ENCODE results near the gene SSTR1. TPM values are rescaled to one million over a fixed set of nuclear protein-coding genes. Genes with fewer than 3 reads are reported as not detected.

SSTR1 gene
- total and polyA plus RNA-seq, 3 donors from 2014 or later, result 0.19 to 0.45 (median 0.31) TPM

DNA sequence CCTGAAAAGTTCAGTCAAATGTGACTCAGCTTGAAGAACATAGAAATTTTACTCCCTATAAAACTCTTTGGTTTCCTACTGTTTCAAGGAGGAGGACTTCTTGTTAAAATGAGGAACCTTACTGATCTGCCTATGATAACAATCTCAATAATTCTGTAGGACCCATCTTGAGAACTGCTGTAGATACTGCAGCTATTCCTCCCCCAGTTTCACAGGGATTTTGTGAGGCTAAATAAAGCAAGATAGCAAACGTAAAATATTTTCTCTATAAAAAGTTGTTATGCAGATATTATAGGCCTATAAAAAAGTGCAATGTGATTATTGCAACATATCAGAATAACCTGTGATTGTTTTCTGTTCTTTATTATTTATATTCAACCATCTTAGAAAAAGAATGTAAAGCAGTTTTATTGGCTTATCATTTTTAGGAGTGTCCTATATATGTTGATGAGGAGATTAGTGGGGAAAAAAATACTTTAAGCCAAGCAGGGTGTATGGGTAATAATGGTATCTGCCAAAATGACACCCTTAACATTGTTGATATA, 36.1 kb downstream of the SSTR1 start:
- Histone ChIP-seq H3K4me1 (no peaks in the 10 kb centered on the region), H3K4me3 (no peak overlapping the region), H3K9me3 (no peaks in the 10 kb centered on the region), H3K27ac (no peak overlapping the region), H3K27me3 (no peaks in the 10 kb centered on the region), H3K36me3 (ENCODE audit: low read depth, missing control alignments) (no peaks in the 10 kb centered on the region)
- WGBS, 2 donors, result 63 to 68% methylated on average over 1 of the region's 1 CpG
- intact Hi-C loops (cut with DNase I; ENCODE audit: low total_unique reads), result no loop called here
- no peak for TF ChIP-seq POLR2A (IDR thresholded peaks at IDR 0.05)
- TF ChIP-seq, protein P1, sequence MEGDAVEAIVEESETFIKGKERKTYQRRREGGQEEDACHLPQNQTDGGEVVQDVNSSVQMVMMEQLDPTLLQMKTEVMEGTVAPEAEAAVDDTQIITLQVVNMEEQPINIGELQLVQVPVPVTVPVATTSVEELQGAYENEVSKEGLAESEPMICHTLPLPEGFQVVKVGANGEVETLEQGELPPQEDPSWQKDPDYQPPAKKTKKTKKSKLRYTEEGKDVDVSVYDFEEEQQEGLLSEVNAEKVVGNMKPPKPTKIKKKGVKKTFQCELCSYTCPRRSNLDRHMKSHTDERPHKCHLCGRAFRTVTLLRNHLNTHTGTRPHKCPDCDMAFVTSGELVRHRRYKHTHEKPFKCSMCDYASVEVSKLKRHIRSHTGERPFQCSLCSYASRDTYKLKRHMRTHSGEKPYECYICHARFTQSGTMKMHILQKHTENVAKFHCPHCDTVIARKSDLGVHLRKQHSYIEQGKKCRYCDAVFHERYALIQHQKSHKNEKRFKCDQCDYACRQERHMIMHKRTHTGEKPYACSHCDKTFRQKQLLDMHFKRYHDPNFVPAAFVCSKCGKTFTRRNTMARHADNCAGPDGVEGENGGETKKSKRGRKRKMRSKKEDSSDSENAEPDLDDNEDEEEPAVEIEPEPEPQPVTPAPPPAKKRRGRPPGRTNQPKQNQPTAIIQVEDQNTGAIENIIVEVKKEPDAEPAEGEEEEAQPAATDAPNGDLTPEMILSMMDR (IDR thresholded peaks at IDR 0.05), result no peak
- no peak for DNase-seq

GRCh38 chr14:38248321-38249028, 40.8 kb downstream of the SSTR1 start:
- DNase-seq, result no peak

GRCh38 chr14:38250331-38250730, 42.6 kb downstream of the SSTR1 start:
- Histone ChIP-seq H3K4me1 (no peaks in the 10 kb centered on the region), H3K9me3 (no peaks in the 10 kb centered on the region), H3K27me3 (no peaks in the 10 kb centered on the region), H3K27ac (no peak overlapping the region), H3K36me3 (ENCODE audit: low read depth, missing control alignments) (no peaks in the 10 kb centered on the region), H3K4me3 (no peak overlapping the region)
- intact Hi-C loops (cut with DNase I; ENCODE audit: low total_unique reads), result no loop called here
- DNase-seq, result no peak
- TF ChIP-seq POLR2A (IDR thresholded peaks at IDR 0.05), result no peak
- TF ChIP-seq, protein P1 (IDR thresholded peaks at IDR 0.05), result no peak

More at GRCh38 chr14:38248321-38249028, 40.8 kb downstream of the SSTR1 start:
- no peak overlapping the region for H3K4me3 ChIP-seq
- H3K9me3 ChIP-seq, result no peaks in the 10 kb centered on the region
- H3K27me3 ChIP-seq, result no peaks in the 10 kb centered on the region
- TF ChIP-seq POLR2A (IDR thresholded peaks at IDR 0.05), result no peak
- TF ChIP-seq, protein P1 (IDR thresholded peaks at IDR 0.05), result no peak
- no peaks in the 10 kb centered on the region for H3K4me1 ChIP-seq
- H3K27ac ChIP-seq, result no peak overlapping the region
- intact Hi-C loops (cut with DNase I; ENCODE audit: low total_unique reads), result no loop called here
- 94 to 99% methylated on average over 3 of the region's 3 CpGs for WGBS, 2 donors
- H3K36me3 ChIP-seq (ENCODE audit: low read depth, missing control alignments), result no peaks in the 10 kb centered on the region

- intact Hi-C loops (cut with DNase I; ENCODE audit: low total_unique reads), result no loop called here
- Histone ChIP-seq H3K27me3 (no peaks in the 10 kb centered on the region), H3K9me3 (no peaks in the 10 kb centered on the region), H3K36me3 (ENCODE audit: low read depth, missing control alignments) (no peaks in the 10 kb centered on the region), H3K4me1 (no peaks in the 10 kb centered on the region), H3K4me3 (no peak overlapping the region), H3K27ac (no peak overlapping the region)
- 80 to 90% methylated on average over 4 of the region's 4 CpGs for WGBS, 2 donors
- TF ChIP-seq, protein P1 (IDR thresholded peaks at IDR 0.05), result no peak
- TF ChIP-seq POLR2A (IDR thresholded peaks at IDR 0.05), result no peak
- no peak for DNase-seq
These were observed 44.5 kb downstream of the SSTR1 start for GRCh38 chr14:38252066-38252710.
